Measurements from ENCODE around the gene KSR2. TPM values are rescaled to one million over a fixed set of nuclear protein-coding genes. Genes with fewer than 3 reads are reported as not detected.

The KSR2 gene
- total and polyA plus RNA-seq, 7 donors: under 0.01 to 0.04 (median 0.02) TPM; not detected in 2

DNA sequence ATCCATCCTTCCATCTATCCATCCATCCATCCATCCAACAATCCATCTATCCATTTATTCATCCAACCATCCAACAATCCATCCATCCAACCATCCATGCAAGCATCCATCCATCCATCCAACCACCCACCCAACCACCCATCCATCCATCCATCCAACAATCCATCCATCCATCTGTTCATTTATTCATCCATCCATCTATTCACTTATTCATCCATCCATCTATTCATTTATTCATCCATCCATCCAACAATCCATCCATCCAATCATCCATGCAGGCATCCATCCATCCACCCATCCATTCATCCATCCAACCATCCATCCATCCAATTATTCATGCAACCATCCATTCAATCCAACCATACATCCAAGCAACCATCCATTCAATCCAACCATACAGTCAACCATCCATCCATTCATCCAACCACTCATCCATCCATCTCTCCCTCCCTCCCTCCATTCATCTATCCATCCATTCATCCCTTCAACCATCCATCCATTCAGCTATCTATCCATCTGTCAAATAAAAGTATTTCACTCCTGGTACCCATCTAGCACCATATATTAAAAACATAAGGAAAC, 86.1 kb downstream of the KSR2 start:
- Histone ChIP-seq H3K27me3 (ENCODE audit: insufficient read depth in 3 of 3, low read length in 2 of 3) (peaks cover 2 to 5% (median 4%) of the 10 kb centered on the region in 3 donors), H3K9me3 (no peaks in the 10 kb centered on the region), H3K4me3 (no peak overlapping the region), H3K27ac (no peak overlapping the region), H3K36me3 (ENCODE audit: insufficient read depth in 1 of 2, low read depth in 1 of 2) (no peaks in the 10 kb centered on the region), H3K4me1 (no peaks in the 10 kb centered on the region)
- DNase-seq (no peak), ATAC-seq (no peak)
- TF ChIP-seq CTCF (IDR thresholded peaks at IDR 0.05): no peak
- intact Hi-C loops (cut with DNase I): no loop called here

- 90 to 100% (median 100%) methylated on average over 1 of the region's 1 CpG for WGBS, 3 donors
- no peaks in the 10 kb centered on the region for H3K36me3 ChIP-seq (ENCODE audit: insufficient read depth in 1 of 2, low read depth in 1 of 2)
- intact Hi-C loops (cut with DNase I): no loop called here
- ATAC-seq (no peak), DNase-seq (no peak)
- no peak for TF ChIP-seq CTCF (IDR thresholded peaks at IDR 0.05)
- no peaks in the 10 kb centered on the region for H3K9me3 ChIP-seq
- no peak overlapping the region for H3K4me3 ChIP-seq
- peaks cover 2 to 9% (median 6%) of the 10 kb centered on the region in 3 donors for H3K27me3 ChIP-seq (ENCODE audit: insufficient read depth in 3 of 3, low read length in 2 of 3)
- no peaks in the 10 kb centered on the region for H3K4me1 ChIP-seq
- no peak overlapping the region for H3K27ac ChIP-seq
Measured at GRCh38 chr12:117882181-117882580, 86.6 kb downstream of the KSR2 start.

- DNase-seq (no peak), ATAC-seq (no peak)
- no peaks in the 10 kb centered on the region for H3K36me3 ChIP-seq (ENCODE audit: insufficient read depth in 1 of 2, low read depth in 1 of 2)
- no peak overlapping the region for H3K27ac ChIP-seq
- H3K4me3 ChIP-seq: no peak overlapping the region
- H3K9me3 ChIP-seq: no peaks in the 10 kb centered on the region
- no peak for TF ChIP-seq CTCF (IDR thresholded peaks at IDR 0.05)
- no peaks in the 10 kb centered on the region for H3K4me1 ChIP-seq
- intact Hi-C loops (cut with DNase I): no loop called here
- H3K27me3 ChIP-seq (ENCODE audit: insufficient read depth in 3 of 3, low read length in 2 of 3): peaks cover 2 to 14% (median 6%) of the 10 kb centered on the region in 3 donors
Measured at GRCh38 chr12:117881517-117881916, 87.3 kb downstream of the KSR2 start.

DNA sequence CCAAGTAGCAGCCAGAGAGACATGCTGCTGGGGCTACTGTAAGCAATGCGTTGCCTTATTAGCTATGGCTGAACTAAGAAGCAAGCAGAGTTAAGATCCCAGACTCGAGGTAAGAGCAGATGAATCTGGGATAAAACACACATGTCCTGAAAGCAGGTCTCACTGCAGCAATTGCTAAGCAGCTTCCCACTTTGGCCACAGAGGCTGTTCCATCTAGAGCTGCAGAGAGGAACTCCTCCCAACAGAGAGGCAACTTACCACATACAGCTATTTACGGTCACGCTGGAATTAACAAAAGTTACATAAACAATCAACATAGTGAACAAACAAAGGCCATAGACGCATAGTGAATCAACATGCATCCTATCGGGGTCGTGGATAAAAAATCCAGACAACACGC, 90.2 kb downstream of the KSR2 start:
- TF ChIP-seq CTCF (IDR thresholded peaks at IDR 0.05): no peak
- 42 to 48% (median 42%) methylated on average over 8 of the region's 8 CpGs for WGBS, 3 donors
- DNase-seq (no peak), ATAC-seq (no peak)
- Histone ChIP-seq H3K27ac (no peak overlapping the region), H3K36me3 (ENCODE audit: insufficient read depth in 1 of 2, low read depth in 1 of 2) (no peaks in the 10 kb centered on the region), H3K4me3 (no peak overlapping the region), H3K4me1 (no peaks in the 10 kb centered on the region), H3K27me3 (ENCODE audit: insufficient read depth in 3 of 3, low read length in 2 of 3) (peaks cover 2 to 20% (median 6%) of the 10 kb centered on the region in 3 donors), H3K9me3 (no peaks in the 10 kb centered on the region)
- intact Hi-C loops (cut with DNase I): loop anchor here (5.0 to 10.0 kb wide), 5 partner anchors 139 to 496 kb away; partner anchors contain the start of genes RFC5 (in 1 of the 2), SUDS3 (in 1 of the 2) and TAOK3 (in 1 of the 2)

GRCh38 chr12:117876436-117876816, 92.4 kb downstream of the KSR2 start:
- intact Hi-C loops (cut with DNase I): loop anchor here (5.0 to 10.0 kb wide), 5 partner anchors 141 to 498 kb away; partner anchors contain the start of genes RFC5 (in 1 of the 2), SUDS3 (in 1 of the 2) and TAOK3 (in 1 of the 2)
- H3K4me3 ChIP-seq: no peak overlapping the region
- H3K27ac ChIP-seq: no peak overlapping the region
- H3K9me3 ChIP-seq: no peaks in the 10 kb centered on the region
- DNase-seq (no peak), ATAC-seq (no peak)
- WGBS, 3 donors: 41 to 58% (median 57%) methylated on average over 3 of the region's 3 CpGs
- TF ChIP-seq CTCF (IDR thresholded peaks at IDR 0.05): no peak
- H3K36me3 ChIP-seq (ENCODE audit: insufficient read depth in 1 of 2, low read depth in 1 of 2): no peaks in the 10 kb centered on the region
- no peaks in the 10 kb centered on the region for H3K4me1 ChIP-seq
- H3K27me3 ChIP-seq (ENCODE audit: insufficient read depth in 3 of 3, low read length in 2 of 3): peaks cover 0 to 20% (median 2%) of the 10 kb centered on the region in 3 donors

Measured in psoas muscle (tissue), 8 donors.